B cell (primary cell): ENCODE measurements around the gene CAPN10. TPM values are rescaled to one million over a fixed set of nuclear protein-coding genes. Genes with fewer than 3 reads are reported as not detected.

Experiments
- ATAC-seq: fragments of 200-7000 bp; cut with Tn5 transposase; one replicate; pipeline ENCODE4 v1.10.0; 2021; ENCODE audit warnings: low read depth, mild to moderate bottlenecking, moderate number of reproducible peaks, moderate library complexity
- CTCF ChIA-PET: fragments of 350-600 bp; sonication (Branson Sonifier 250); formaldehyde crosslinking; loops from one replicate; lab custom pipeline; 2021; ENCODE audit warnings: antibody characterized with exemption, inconsistent platforms; lab: Charles Lee
- POLR2A ChIA-PET: fragments of 350-600 bp; sonication (Branson Sonifier 250); formaldehyde crosslinking; loops from one replicate; lab custom pipeline; 2021; ENCODE audit warnings: antibody characterized with exemption; lab: Charles Lee
- DNase-seq: peaks from one replicate; pipeline ENCODE4 v3.0.0; 2013
- H2AFZ ChIP-seq: 2 replicates; pipeline ENCODE4 v1.6.1; 2012; ENCODE audit warnings: mild to moderate bottlenecking, low read depth, low read length; ENCODE audit not compliant: insufficient read depth, poor library complexity, severe bottlenecking
- H3K27ac ChIP-seq, 2 donors: 1 replicate in 1 of 2; 2 replicates in 1 of 2; pipeline ENCODE4 v1.5.1; 2012 to 2013; ENCODE audit warnings: low read length in 2 of 2, mild to moderate bottlenecking in 2 of 2, moderate library complexity in 1 of 2
- H3K27me3 ChIP-seq, 4 experiments: fragments of 200-600 bp in 1 of 4; sonication (generic) in 1 of 4; replicated peaks in 1 of 4; 1 replicate in 2 of 4; 2 replicates in 2 of 4; pipeline versions ENCODE4 v1.6.1 to v1.7.0; 2013 to 2016; ENCODE audit warnings: low read length in 3 of 4, mild to moderate bottlenecking in 2 of 4, mixed read lengths in 1 of 4, moderate library complexity in 1 of 4; ENCODE audit not compliant: insufficient read depth in 4 of 4, control insufficient read depth in 3 of 4; ENCODE audit errors: control extremely low read depth in 1 of 4
- H3K36me3 ChIP-seq, 2 experiments: replicated peaks in 1 of 2; 1 replicate in 1 of 2; 2 replicates in 1 of 2; pipeline versions ENCODE4 v1.6.1 to v1.7.1; 2013; ENCODE audit warnings: low read length in 1 of 2; ENCODE audit not compliant: insufficient read depth in 2 of 2, control insufficient read depth in 1 of 2; ENCODE audit errors: control extremely low read depth in 1 of 2, extremely low read depth in 1 of 2
- H3K4me1 ChIP-seq, 2 donors: fragments of 200-600 bp in 1 of 2; sonication (generic) in 1 of 2; 1 replicate in 1 of 2; 2 replicates in 1 of 2; pipeline versions ENCODE4 v1.5.1 to v1.6.1; 2013 to 2017; ENCODE audit warnings: low read length in 2 of 2; ENCODE audit not compliant: control insufficient read depth in 2 of 2, insufficient read depth in 2 of 2
- H3K4me2 ChIP-seq: replicated peaks from 2 replicates; pipeline ENCODE3; 2012; ENCODE audit warnings: mild to moderate bottlenecking, low read depth, low read length; ENCODE audit not compliant: poor library complexity, severe bottlenecking
- H3K4me3 ChIP-seq, 5 experiments: fragments of 200-600 bp in 1 of 5; sonication (generic) in 1 of 5; 1 replicate in 3 of 5; 2 replicates in 2 of 5; pipeline versions ENCODE4 v1.5.1 to v1.7.0; 2011 to 2016; ENCODE audit warnings: low read length in 4 of 5, mild to moderate bottlenecking in 4 of 5, low read depth in 2 of 5, control low read depth in 1 of 5, moderate library complexity in 1 of 5; ENCODE audit not compliant: insufficient read depth in 1 of 5; ENCODE audit errors: control extremely low read depth in 1 of 5, extremely low read depth in 1 of 5
- H3K79me2 ChIP-seq: fragments of 200-600 bp; sonication (generic); one replicate; pipeline ENCODE4 v1.6.0; 2016; ENCODE audit warnings: low read length; ENCODE audit not compliant: control insufficient read depth, insufficient read depth
- H3K9ac ChIP-seq: fragments of 200-600 bp; sonication (generic); 2 replicates; pipeline ENCODE4 v1.6.1; 2017; ENCODE audit warnings: mild to moderate bottlenecking, low read length, moderate library complexity
- H3K9me3 ChIP-seq, 3 donors: one replicate each; pipeline versions ENCODE4 v1.6.1 to v1.7.1; 2013; ENCODE audit warnings: low read length in 2 of 3; ENCODE audit not compliant: control insufficient read depth in 2 of 3, insufficient read depth in 1 of 3; ENCODE audit errors: control extremely low read depth in 1 of 3
- H4K20me1 ChIP-seq: 2 replicates; pipeline ENCODE4 v1.6.0; 2012; ENCODE audit warnings: mild to moderate bottlenecking, low read length; ENCODE audit not compliant: insufficient read depth, control insufficient read depth, poor library complexity, severe bottlenecking
- H3K27ac Mint-ChIP-seq: one replicate; pipeline ENCODE4 v1.8.0; 2021; ENCODE audit warnings: mixed read lengths
- H3K27me3 Mint-ChIP-seq: one replicate; pipeline ENCODE4 v1.8.0; 2021; ENCODE audit warnings: mixed read lengths
- H3K4me1 Mint-ChIP-seq: one replicate; pipeline ENCODE4 v1.8.0; 2021; ENCODE audit warnings: mixed read lengths
- H3K4me3 Mint-ChIP-seq: one replicate; pipeline ENCODE4 v1.8.0; 2021; ENCODE audit warnings: mixed read lengths
- H3K9me3 Mint-ChIP-seq: one replicate; pipeline ENCODE4 v1.8.0; 2022; ENCODE audit warnings: mixed read lengths; ENCODE audit not compliant: insufficient read depth
- CTCF ChIP-seq: fragments of 200-600 bp; IDR thresholded peaks from one replicate; pipeline ENCODE4 v1.8.0; 2022; ENCODE audit warnings: antibody characterized with exemption, mild to moderate bottlenecking
- EZH2 ChIP-seq: IDR thresholded peaks from 2 replicates; pipeline ENCODE4 v1.6.1; 2012; ENCODE audit warnings: borderline replicate concordance, low read depth, mild to moderate bottlenecking, moderate library complexity, low read length; ENCODE audit not compliant: insufficient read depth, poor library complexity, severe bottlenecking
- WGBS: methylation state at CpG from one replicate; pipeline ENCODE4 v1.1.5; 2013; ENCODE audit warnings: missing lambda C conversion rate; ENCODE audit not compliant: insufficient coverage; 5-methylcytosine and 5-hydroxymethylcytosine counted together
- intact Hi-C: fragments of 100-400 bp; cut with micrococcal nuclease; formaldehyde crosslinking; loops from one replicate; pipeline ENCODE4 v1.10.0; 2022
- polyA plus RNA-seq: library from polyadenylated mRNA; depleted of rRNA; stranded (reverse); fragments of >200 nt; gene quantifications from 2 replicates; pipeline ENCODE4 v1.2.3, GENCODE V29; 2012
- total RNA-seq, 2 donors: library from RNA; stranded (reverse); fragments of 120-200 nt in 1 of 2; gene quantifications; 1 replicate in 1 of 2; 2 replicates in 1 of 2; pipeline versions ENCODE4 v1.2.3 to v1.2.4, GENCODE V29; 2013 to 2022

Gene CAPN10
- total and polyA plus RNA-seq, 2 donors (not counting 1 experiment from before 2014, with no cell fraction given): 73.4 to 92.1 TPM

GRCh38 chr2:240601061-240601830, 14.7 kb downstream of the CAPN10 start:
- Histone ChIP-seq H3K4me2 (no peak overlapping the region), H3K9ac (no peak overlapping the region), H4K20me1 (peaks cover 2% of the 10 kb centered on the region), H3K4me3 (no peak overlapping the region), H3K27me3 (no peaks in the 10 kb centered on the region), H3K4me1 (no peaks in the 10 kb centered on the region), H3K79me2 (no peaks in the 10 kb centered on the region), H3K9me3 (no peaks in the 10 kb centered on the region), H2AFZ (no peak overlapping the region), H3K36me3 (peaks cover 0 to 18% of the 10 kb centered on the region in 2 experiments), H3K27ac (no peak overlapping the region)
- TF ChIP-seq CTCF (no peak), EZH2 (no peak)
- POLR2A ChIA-PET: no interaction called here
- Mint-ChIP-seq H3K4me1 (no peaks in the 10 kb centered on the region), H3K27ac (no peak overlapping the region), H3K27me3 (no peaks in the 10 kb centered on the region), H3K4me3 (no peak overlapping the region), H3K9me3 (no peaks in the 10 kb centered on the region)
- ATAC-seq: no peak
- intact Hi-C loops: no loop called here
- 96% methylated on average over 20 of the region's 20 CpGs for WGBS
- CTCF ChIA-PET: no interaction called here
- DNase-seq: no peak

GRCh38 chr2:240601831-240602160, 15.3 kb downstream of the CAPN10 start:
- Histone ChIP-seq H3K9me3 (no peaks in the 10 kb centered on the region), H3K9ac (no peak overlapping the region), H2AFZ (no peak overlapping the region), H3K27ac (no peak overlapping the region), H3K4me1 (no peaks in the 10 kb centered on the region), H3K27me3 (no peaks in the 10 kb centered on the region), H3K4me3 (no peak overlapping the region), H3K79me2 (no peaks in the 10 kb centered on the region), H4K20me1 (no peaks in the 10 kb centered on the region), H3K36me3 (peaks cover 0 to 18% of the 10 kb centered on the region in 2 experiments), H3K4me2 (no peak overlapping the region)
- CTCF ChIA-PET: no interaction called here
- Mint-ChIP-seq H3K27ac (no peak overlapping the region), H3K27me3 (no peaks in the 10 kb centered on the region), H3K4me1 (no peaks in the 10 kb centered on the region), H3K4me3 (no peak overlapping the region), H3K9me3 (no peaks in the 10 kb centered on the region)
- POLR2A ChIA-PET: no interaction called here
- WGBS: 98% methylated on average over 11 of the region's 11 CpGs
- no peak for TF ChIP-seq CTCF
- DNase-seq (no peak), ATAC-seq (no peak)
- intact Hi-C loops: no loop called here
